Activated naive CD4-positive, alpha-beta T cell treated with anti-CD3 and anti-CD28 coated beads, Interleukin-2, amount 10 ng/mL, durations not matched to agents 7 days and 5 days (primary cell): ENCODE data around the gene FBXL16.
A peak's percentile ranks its signal among the peaks of the same experiment; 100 is the strongest.

Source experiments
- CTCF ChIA-PET: fragments of 350-600 bp; sonication (Branson Sonifier 250); formaldehyde crosslinking; loops from one replicate; lab custom pipeline; 2021; ENCODE audit warnings: antibody characterized with exemption; lab: Charles Lee
- DNase-seq: peaks from one replicate; pipeline ENCODE4 v3.0.0-alpha.2; 2020
- H3K27ac Mint-ChIP-seq: one replicate; pipeline ENCODE4 v1.8.0; 2021; ENCODE audit warnings: mild to moderate bottlenecking, moderate library complexity, mixed read lengths
- H3K27me3 Mint-ChIP-seq: one replicate; pipeline ENCODE4 v1.8.0; 2021; ENCODE audit warnings: mild to moderate bottlenecking, mixed read lengths
- H3K36me3 Mint-ChIP-seq: one replicate; pipeline ENCODE4 v1.8.0; 2021; ENCODE audit warnings: mixed read lengths
- H3K4me1 Mint-ChIP-seq: one replicate; pipeline ENCODE4 v1.8.0; 2021; ENCODE audit warnings: mixed read lengths
- H3K4me3 Mint-ChIP-seq: one replicate; pipeline ENCODE4 v1.8.0; 2021; ENCODE audit warnings: mild to moderate bottlenecking, moderate library complexity, mixed read lengths
- H3K9me3 Mint-ChIP-seq: one replicate; pipeline ENCODE4 v1.8.0; 2021; ENCODE audit warnings: mixed read lengths

Gene FBXL16

DNA sequence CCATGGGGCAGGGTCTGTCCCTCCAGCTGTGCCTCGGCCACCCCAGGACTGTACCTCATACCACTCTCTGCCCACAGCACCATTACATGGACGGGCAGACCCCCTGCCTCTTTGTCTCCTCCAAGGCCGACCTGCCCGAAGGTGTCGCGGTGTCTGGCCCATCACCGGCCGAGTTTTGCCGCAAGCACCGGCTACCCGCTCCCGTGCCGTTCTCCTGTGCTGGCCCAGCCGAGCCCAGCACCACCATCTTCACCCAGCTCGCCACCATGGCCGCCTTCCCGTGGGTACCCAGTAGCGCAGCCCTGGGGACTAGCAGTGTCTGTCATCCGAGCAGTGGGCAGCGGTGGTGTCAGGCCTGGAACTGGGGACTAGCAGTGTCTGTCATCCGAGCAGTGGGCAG is 32.8 kb downstream of the FBXL16 start:
- no peak overlapping the region for H3K27ac Mint-ChIP-seq
- H3K4me3 Mint-ChIP-seq = no peak overlapping the region
- CTCF ChIA-PET = no interaction called here
- H3K9me3 Mint-ChIP-seq = no peaks in the 10 kb centered on the region
- H3K27me3 Mint-ChIP-seq = peaks cover 29% of the 10 kb centered on the region
- H3K36me3 Mint-ChIP-seq = peaks cover 7% of the 10 kb centered on the region
- no peak for DNase-seq
- H3K4me1 Mint-ChIP-seq = peaks cover 16% of the 10 kb centered on the region

- no peak for DNase-seq
- H3K27ac Mint-ChIP-seq = no peak overlapping the region
- peaks cover 28% of the 10 kb centered on the region for H3K27me3 Mint-ChIP-seq
- peaks cover 7% of the 10 kb centered on the region for H3K36me3 Mint-ChIP-seq
- CTCF ChIA-PET = no interaction called here
- no peaks in the 10 kb centered on the region for H3K9me3 Mint-ChIP-seq
- peaks cover 20% of the 10 kb centered on the region for H3K4me1 Mint-ChIP-seq
- H3K4me3 Mint-ChIP-seq = no peak overlapping the region
These were observed 33.2 kb downstream of the FBXL16 start for GRCh38 chr16:672371-672770.

DNA sequence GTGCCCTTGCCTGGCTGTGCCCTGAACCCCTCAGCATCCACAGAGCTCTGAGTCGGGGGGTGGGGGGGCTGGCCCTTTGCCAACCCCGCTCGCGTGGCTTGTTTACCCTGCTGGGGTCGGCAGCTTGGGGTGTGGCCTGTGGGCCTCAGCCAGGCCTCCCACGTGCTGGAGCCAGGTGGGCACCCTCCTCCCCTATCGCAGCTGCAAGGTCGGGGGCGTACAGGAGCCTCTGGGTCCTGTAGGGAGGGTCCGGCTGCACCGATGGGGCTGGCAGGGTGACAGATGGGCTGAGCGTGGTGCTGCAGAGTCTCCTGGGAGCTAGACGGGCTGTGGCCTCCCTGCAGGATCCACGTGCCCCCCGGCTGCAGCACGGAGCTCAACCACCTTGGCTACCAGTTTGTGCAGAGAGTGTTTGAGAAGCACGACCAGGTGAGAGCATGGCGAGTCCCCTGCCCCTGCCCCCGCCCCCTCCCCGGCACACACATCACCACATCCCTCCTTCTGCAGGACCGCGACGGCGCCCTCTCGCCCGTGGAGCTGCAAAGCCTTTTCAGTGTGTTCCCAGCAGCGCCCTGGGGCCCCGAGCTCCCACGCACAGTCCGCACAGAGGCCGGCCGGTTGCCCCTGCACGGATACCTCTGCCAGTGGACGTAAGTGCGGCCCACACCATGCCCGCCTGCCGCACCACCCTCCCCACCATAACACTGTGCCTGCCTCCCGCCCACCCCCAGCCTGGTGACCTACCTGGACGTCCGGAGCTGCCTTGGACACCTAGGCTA is 34.1 kb downstream of the FBXL16 start:
- Mint-ChIP-seq H3K9me3 (no peaks in the 10 kb centered on the region), H3K4me3 (no peak overlapping the region), H3K4me1 (peaks cover 14% of the 10 kb centered on the region), H3K27ac (no peak overlapping the region), H3K27me3 (peaks cover 20% of the 10 kb centered on the region), H3K36me3 (peaks cover 7% of the 10 kb centered on the region)
- CTCF ChIA-PET = no interaction called here
- no peak for DNase-seq

DNA sequence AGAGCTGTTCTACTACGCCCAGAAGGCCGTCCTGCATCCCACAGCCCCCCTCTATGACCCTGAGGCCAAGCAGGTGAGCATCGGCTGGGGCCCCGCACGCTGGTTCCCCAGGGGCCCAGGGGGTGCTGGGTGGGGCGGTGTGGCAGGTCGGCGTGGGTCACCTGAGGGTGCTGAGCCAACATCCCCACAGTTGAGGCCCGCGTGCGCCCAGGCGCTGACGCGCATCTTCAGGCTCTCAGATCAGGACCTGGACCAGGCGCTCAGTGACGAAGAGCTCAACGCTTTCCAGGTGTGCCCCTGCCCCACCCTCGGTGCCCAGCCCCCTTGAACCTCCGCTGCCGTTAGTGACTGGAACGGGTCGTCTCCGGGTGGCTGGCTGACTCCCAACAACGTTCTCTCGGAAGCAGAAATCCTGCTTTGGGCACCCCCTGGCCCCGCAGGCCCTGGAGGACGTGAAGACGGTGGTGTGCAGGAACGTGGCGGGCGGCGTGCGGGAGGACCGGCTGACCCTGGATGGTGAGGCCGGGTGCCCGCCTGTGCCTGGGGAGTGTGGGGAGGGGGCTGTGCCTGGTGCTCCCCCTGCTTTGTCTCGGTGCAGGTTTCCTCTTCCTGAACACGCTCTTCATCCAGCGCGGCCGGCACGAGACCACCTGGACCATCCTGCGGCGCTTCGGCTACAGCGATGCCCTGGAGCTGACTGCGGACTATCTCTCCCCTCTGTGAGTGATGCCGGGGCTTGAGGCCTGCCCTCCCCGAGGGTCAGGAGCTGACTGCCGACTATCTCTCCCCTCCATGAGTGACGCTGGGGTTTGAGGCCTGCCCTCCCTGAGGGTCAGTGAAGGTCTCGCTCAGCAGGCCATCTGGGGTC is 34.9 kb downstream of the FBXL16 start:
- DNase-seq = no peak
- Mint-ChIP-seq H3K36me3 (peaks cover 7% of the 10 kb centered on the region), H3K27ac (no peak overlapping the region), H3K4me3 (peak overlapping the region; percentile 61), H3K9me3 (no peaks in the 10 kb centered on the region), H3K27me3 (peaks cover 12% of the 10 kb centered on the region), H3K4me1 (peaks cover 13% of the 10 kb centered on the region)
- CTCF ChIA-PET = no interaction called here

DNA sequence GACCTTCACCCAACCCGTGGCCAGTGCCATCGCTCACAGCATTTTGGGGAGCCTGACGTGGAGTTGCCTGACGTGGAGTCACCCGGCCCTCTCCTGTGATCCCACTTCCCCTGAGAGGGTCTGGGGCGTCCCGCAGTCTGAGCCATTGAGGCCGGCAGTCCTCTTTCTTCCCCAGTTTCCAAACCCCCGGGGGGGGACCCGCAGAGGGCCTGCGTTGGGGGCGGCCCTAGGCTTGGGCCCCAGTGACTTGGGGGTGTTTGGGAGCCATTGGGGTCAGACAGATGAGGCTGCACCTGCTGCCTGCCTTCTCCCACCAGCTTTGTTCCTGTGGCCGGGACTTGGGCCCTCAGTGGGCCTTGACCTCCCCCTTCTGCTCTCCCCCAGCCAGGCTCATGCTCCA is 35.9 kb downstream of the FBXL16 start:
- Mint-ChIP-seq H3K27ac (no peak overlapping the region), H3K4me1 (peaks cover 13% of the 10 kb centered on the region), H3K4me3 (peak overlapping the region; percentile 61), H3K36me3 (peaks cover 7% of the 10 kb centered on the region), H3K9me3 (no peaks in the 10 kb centered on the region), H3K27me3 (peaks cover under 1% of the 10 kb centered on the region)
- CTCF ChIA-PET = no interaction called here
- DNase-seq = no peak

DNA sequence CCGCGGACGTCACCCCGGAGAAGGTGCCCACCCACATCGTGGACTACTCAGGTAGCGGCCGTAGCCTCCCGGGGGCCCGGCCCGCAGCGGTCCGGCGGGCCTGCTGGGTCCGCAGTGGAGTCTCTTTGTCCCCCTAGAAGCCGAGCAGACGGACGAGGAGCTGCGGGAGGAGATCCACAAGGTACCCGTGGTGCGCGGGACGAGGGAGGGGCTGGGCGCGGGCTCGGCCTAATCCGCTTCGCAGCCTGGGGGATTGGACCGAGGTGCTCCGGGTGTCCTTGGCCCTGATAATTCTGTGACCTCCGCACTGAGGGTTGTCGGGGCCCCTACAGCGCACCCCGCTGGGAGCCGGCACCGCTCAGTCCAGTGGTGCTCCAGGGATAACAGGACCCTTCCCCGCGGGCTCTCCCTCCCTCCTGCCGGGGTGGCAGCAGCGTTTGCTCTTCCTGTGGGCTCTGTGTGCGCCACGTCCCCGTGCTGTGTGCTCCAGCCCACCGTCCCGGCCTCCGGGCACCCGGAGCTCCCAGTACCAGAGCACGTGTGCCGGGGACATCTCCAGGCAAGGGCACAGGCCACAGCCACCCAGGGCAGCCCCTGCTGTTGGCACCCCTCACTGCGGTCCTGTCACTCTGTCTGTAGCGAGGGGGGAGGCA is 37.0 kb downstream of the FBXL16 start:
- peak; percentile 47 for DNase-seq
- Mint-ChIP-seq H3K36me3 (peaks cover 7% of the 10 kb centered on the region), H3K4me3 (peak overlapping the region; percentile 79), H3K27me3 (no peaks in the 10 kb centered on the region), H3K27ac (peak overlapping the region; percentile 78), H3K4me1 (peaks cover 13% of the 10 kb centered on the region), H3K9me3 (no peaks in the 10 kb centered on the region)
- CTCF ChIA-PET = interaction anchor here (1.4 kb wide), 2 partner anchors 13 to 19 kb away, joined by 5 to 6 read pairs; no protein-coding TSS in a partner anchor

- Mint-ChIP-seq H3K36me3 (peaks cover 4% of the 10 kb centered on the region), H3K27ac (peak within 1 kb of the TSS; percentile 84), H3K27me3 (no peaks in the 10 kb centered on the region), H3K4me3 (peak within 1 kb of the TSS; percentile 79), H3K4me1 (peaks cover 13% of the 10 kb centered on the region), H3K9me3 (no peaks in the 10 kb centered on the region)
- DNase-seq = peak; percentile 94
- CTCF ChIA-PET = interaction anchor here (1.2 to 1.4 kb wide), 3 partner anchors 13 to 74 kb away, joined by 4 to 6 read pairs (median 5); no protein-coding TSS in a partner anchor
These were observed 37.7 kb downstream of the FBXL16 start, which contains the start of gene RHOT2 for GRCh38 chr16:667780-668518. TSS of gene RHOT2 (plus strand) at chr16:668132. CDS start at chr16:668200, 68 bp downstream.

- CTCF ChIA-PET = interaction anchor here (1.2 to 1.4 kb wide), 3 partner anchors 14 to 75 kb away, joined by 4 to 6 read pairs (median 5); no protein-coding TSS in a partner anchor
- H3K4me3 Mint-ChIP-seq = peak overlapping the region; percentile 79
- H3K27ac Mint-ChIP-seq = peak overlapping the region; percentile 84
- peaks cover 13% of the 10 kb centered on the region for H3K4me1 Mint-ChIP-seq
- no peak for DNase-seq
- no peaks in the 10 kb centered on the region for H3K27me3 Mint-ChIP-seq
- H3K36me3 Mint-ChIP-seq = peaks cover 2% of the 10 kb centered on the region
- no peaks in the 10 kb centered on the region for H3K9me3 Mint-ChIP-seq
These were observed 38.4 kb downstream of the FBXL16 start for GRCh38 chr16:667113-667779.

GRCh38 chr16:666572-666971 is 39.0 kb downstream of the FBXL16 start:
- DNase-seq = no peak
- Mint-ChIP-seq H3K9me3 (no peaks in the 10 kb centered on the region), H3K36me3 (peaks cover 2% of the 10 kb centered on the region), H3K27ac (no peak overlapping the region), H3K4me1 (peaks cover 13% of the 10 kb centered on the region), H3K4me3 (no peak overlapping the region), H3K27me3 (no peaks in the 10 kb centered on the region)
- CTCF ChIA-PET = no interaction called here

DNA sequence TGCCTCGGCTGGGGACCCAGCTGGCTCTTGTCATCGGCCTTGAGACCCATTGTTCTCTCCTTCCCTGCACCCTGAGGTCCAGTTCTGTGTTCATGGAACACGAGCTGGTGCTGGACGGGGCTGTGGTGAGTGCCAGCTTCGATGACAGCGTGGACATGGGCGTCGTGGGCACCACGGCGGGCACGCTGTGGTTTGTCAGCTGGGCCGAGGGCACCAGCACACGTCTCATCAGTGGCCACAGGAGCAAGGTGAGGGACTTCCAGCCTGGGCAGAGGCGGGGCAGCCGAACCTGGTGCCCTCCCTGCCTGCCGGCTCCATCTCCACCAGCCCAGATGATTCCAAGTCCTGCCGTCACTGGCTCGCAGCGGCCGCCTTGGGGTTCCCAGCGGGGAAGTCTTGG is 43.0 kb downstream of the FBXL16 start:
- Mint-ChIP-seq H3K9me3 (no peaks in the 10 kb centered on the region), H3K36me3 (no peaks in the 10 kb centered on the region), H3K4me1 (peaks cover 8% of the 10 kb centered on the region), H3K27ac (no peak overlapping the region), H3K27me3 (no peaks in the 10 kb centered on the region), H3K4me3 (no peak overlapping the region)
- DNase-seq = no peak
- CTCF ChIA-PET = no interaction called here

GRCh38 chr16:662095-662494 is 43.5 kb downstream of the FBXL16 start:
- no peaks in the 10 kb centered on the region for H3K36me3 Mint-ChIP-seq
- H3K4me3 Mint-ChIP-seq = no peak overlapping the region
- CTCF ChIA-PET = no interaction called here
- no peaks in the 10 kb centered on the region for H3K27me3 Mint-ChIP-seq
- H3K9me3 Mint-ChIP-seq = no peaks in the 10 kb centered on the region
- DNase-seq = no peak
- peaks cover 5% of the 10 kb centered on the region for H3K4me1 Mint-ChIP-seq
- no peak overlapping the region for H3K27ac Mint-ChIP-seq

DNA sequence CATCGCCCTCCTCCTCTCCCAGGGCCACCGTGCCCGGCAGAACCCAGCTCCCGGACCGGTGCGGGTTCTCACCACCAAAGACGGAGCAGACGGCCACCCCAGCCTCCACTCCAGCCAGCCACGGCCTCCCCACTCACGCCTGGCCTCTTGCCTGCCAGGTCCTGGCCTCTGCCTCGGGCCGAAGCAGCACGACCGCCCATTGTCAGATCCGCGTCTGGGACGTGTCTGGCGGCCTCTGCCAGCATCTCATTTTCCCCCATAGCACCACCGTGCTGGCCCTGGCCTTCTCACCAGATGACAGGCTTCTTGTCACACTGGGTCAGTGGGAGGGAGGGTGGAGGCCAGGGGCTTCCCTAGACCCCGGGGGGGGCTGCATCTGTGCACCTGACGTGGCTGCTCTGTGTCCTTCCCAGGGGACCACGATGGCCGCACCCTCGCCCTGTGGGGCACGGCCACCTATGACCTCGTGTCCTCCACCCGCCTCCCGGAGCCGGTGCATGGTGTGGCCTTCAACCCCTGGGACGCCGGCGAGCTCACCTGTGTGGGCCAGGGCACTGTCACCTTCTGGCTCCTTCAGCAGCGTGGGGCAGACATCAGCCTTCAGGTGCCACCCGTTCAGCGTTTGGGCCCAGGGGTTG is 44.3 kb downstream of the FBXL16 start:
- CTCF ChIA-PET = no interaction called here
- Mint-ChIP-seq H3K9me3 (no peaks in the 10 kb centered on the region), H3K27me3 (no peaks in the 10 kb centered on the region), H3K4me1 (peaks cover 5% of the 10 kb centered on the region), H3K36me3 (no peaks in the 10 kb centered on the region), H3K4me3 (no peak overlapping the region), H3K27ac (peak overlapping the region; percentile 11)
- no peak for DNase-seq
